IPS-20b (cell line): ENCODE data around the gene DOCK4.
"Not testable (repeated sequence)": the region's sequence is repeated elsewhere in the genome, so short reads cannot be mapped to it uniquely, and the experiment has no call there.

ENCODE experiments used
- H3K27ac ChIP-seq: one replicate; pipeline ENCODE4 v1.5.1; 2013; ENCODE audit warnings: low read length
- H3K27me3 ChIP-seq: 2 replicates; pipeline ENCODE4 v1.6.1; 2013; ENCODE audit warnings: mild to moderate bottlenecking, low read length, inconsistent platforms; ENCODE audit not compliant: insufficient read depth
- H3K36me3 ChIP-seq: 2 replicates; pipeline ENCODE4 v1.6.1; 2013; ENCODE audit warnings: low read depth, mild to moderate bottlenecking, inconsistent platforms, low read length, moderate library complexity; ENCODE audit not compliant: insufficient read depth
- H3K4me1 ChIP-seq: 2 replicates; pipeline ENCODE4 v1.6.1; 2013; ENCODE audit warnings: mild to moderate bottlenecking, control low read depth, inconsistent platforms, low read length, moderate library complexity; ENCODE audit not compliant: insufficient read depth
- H3K4me3 ChIP-seq: 2 replicates; pipeline ENCODE4 v1.5.1; 2013; ENCODE audit warnings: mild to moderate bottlenecking, low read length, inconsistent platforms
- H3K9ac ChIP-seq: 2 replicates; pipeline ENCODE4 v1.6.1; 2013; ENCODE audit warnings: low read depth, mild to moderate bottlenecking, inconsistent platforms, low read length, moderate library complexity
- H3K9me3 ChIP-seq: 2 replicates; pipeline ENCODE4 v1.6.1; 2013; ENCODE audit warnings: mild to moderate bottlenecking, low read depth, low read length, inconsistent platforms; ENCODE audit not compliant: insufficient read depth

The DOCK4 gene

DNA sequence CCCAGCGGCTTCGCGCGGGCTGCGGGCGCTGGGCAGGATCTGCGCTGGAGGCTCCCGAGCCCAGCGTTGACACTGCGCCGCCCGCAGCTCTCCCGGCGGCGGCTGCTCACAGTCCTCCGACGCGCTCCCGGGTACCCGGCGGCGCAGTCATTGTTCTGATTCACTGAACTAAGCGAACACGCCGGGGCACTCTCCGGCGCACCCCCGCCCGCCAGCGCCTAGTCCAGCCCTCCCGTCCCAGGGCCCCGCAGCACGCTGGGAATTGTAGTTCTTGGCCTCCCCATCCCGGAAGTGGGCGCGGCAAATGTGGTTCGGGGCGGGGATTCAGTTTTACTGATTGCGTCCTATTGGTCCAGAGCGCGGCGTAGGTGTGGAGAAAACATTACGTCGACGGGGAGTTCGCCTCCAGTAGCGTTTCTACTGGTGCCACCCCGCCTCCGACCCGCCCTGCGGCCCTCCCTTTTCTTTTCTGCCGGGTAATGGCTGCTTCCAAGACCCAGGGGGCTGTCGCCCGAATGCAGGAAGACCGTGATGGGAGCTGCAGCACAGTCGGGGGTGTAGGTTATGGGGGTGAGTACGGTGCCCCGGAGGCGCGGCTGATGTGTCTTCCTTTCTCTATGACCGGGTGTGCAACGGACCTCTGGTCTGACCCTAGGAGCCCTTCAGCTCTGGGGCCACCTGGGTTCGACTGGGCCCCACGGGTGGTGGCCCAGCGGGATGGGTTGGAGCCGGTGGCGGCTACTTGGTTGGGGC is at the start of gene DOCK4, which contains the start of gene ZNF277:
DOCK4 (minus strand) TSS at position 162 of the 753 bp plus-strand sequence. CDS start 261 bp downstream, outside the sequence.
ZNF277 (plus strand) TSS at position 458 of the 753 bp plus-strand sequence; CDS start at position 480, 22 bp downstream.
- Histone ChIP-seq H3K9ac (peak within 1 kb of the TSS; percentile 91; the same call in 1 of the 2 replicates), H3K27me3 (no peaks in the 10 kb centered on the region; the same call in 1 of the 2 replicates), H3K4me3 (peak within 1 kb of the TSS; percentile 95), H3K36me3 (no peaks in the 10 kb centered on the region), H3K9me3 (no peaks in the 10 kb centered on the region), H3K4me1 (peaks cover 9% of the 10 kb centered on the region; the same call in 1 of the 2 replicates), H3K27ac (peak within 1 kb of the TSS; percentile 86)

GRCh38 chr7:112255388-112255720 is 49.2 kb upstream of the DOCK4 start:
- H3K4me1 ChIP-seq: peaks cover 58% of the 10 kb centered on the region

GRCh38 chr7:112254709-112255387 is 48.6 kb upstream of the DOCK4 start:
- Histone ChIP-seq H3K4me1 (peaks cover 59% of the 10 kb centered on the region), H3K9me3 (no peaks in the 10 kb centered on the region), H3K27me3 (peaks cover 24% of the 10 kb centered on the region), H3K9ac (no peak overlapping the region), H3K36me3 (no peaks in the 10 kb centered on the region), H3K4me3 (no peak overlapping the region), H3K27ac (no peak overlapping the region)

More at GRCh38 chr7:112255388-112255720, 49.2 kb upstream of the DOCK4 start:
- Histone ChIP-seq H3K27ac (no peak overlapping the region), H3K27me3 (peaks cover 23% of the 10 kb centered on the region), H3K9ac (no peak overlapping the region), H3K9me3 (no peaks in the 10 kb centered on the region), H3K36me3 (no peaks in the 10 kb centered on the region), H3K4me3 (no peak overlapping the region)

GRCh38 chr7:112254156-112254555 is 48.0 kb upstream of the DOCK4 start:
- H3K36me3 ChIP-seq: no peaks in the 10 kb centered on the region
- H3K27me3 ChIP-seq: peaks cover 28% of the 10 kb centered on the region
- peaks cover 62% of the 10 kb centered on the region for H3K4me1 ChIP-seq
- H3K9ac ChIP-seq: no peak overlapping the region
- H3K9me3 ChIP-seq: no peaks in the 10 kb centered on the region
- H3K27ac ChIP-seq: no peak overlapping the region
- H3K4me3 ChIP-seq: no peak overlapping the region

DNA sequence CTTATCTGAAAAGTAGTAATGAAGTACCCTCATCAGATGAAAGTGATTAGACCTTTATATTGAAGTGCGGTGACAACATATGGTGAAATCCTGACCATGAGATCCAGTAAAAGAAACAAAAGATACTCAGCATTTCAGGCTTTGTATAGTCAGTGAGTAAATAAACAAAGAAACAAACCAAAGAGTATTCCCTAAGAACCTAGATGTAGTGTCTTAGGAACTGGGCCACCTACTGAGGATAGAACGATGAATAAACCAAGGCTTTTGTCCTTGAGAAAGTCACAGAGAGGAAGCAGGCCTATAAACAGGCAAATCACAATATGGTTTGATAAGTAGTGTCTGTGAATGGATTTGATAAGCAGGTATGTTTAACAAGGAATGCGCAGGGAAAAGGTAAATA is 46.5 kb upstream of the DOCK4 start:
- Histone ChIP-seq H3K27me3 (peaks cover 43% of the 10 kb centered on the region), H3K4me1 (peaks cover 68% of the 10 kb centered on the region), H3K9me3 (no peaks in the 10 kb centered on the region), H3K36me3 (no peaks in the 10 kb centered on the region), H3K9ac (no peak overlapping the region), H3K4me3 (peak overlapping the region; percentile 13; the same call in 1 of the 2 replicates), H3K27ac (no peak overlapping the region)

DNA sequence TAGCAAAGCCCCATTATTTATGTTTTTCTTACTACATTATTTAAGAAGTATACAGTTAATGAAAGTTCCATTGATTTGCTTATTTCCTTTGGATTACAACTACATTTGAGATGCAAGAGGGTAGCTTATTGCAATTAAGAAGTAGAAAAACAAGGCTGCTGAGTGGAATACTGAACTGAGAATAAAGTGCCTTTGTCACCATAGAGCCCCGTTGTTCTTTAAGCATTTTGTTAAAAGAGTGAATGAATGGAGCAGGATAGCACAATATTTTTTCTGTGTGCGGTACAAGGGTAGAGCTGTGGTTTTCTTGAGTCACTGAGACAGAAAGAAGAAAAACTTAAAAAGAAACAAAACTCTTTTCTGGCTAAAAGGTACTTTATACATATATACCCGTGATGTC is 45.9 kb upstream of the DOCK4 start:
- Histone ChIP-seq H3K4me3 (peak overlapping the region; percentile 13; the same call in 1 of the 2 replicates), H3K9me3 (no peaks in the 10 kb centered on the region), H3K36me3 (no peaks in the 10 kb centered on the region), H3K9ac (no peak overlapping the region), H3K27ac (no peak overlapping the region), H3K27me3 (peaks cover 45% of the 10 kb centered on the region), H3K4me1 (peaks cover 68% of the 10 kb centered on the region)

DNA sequence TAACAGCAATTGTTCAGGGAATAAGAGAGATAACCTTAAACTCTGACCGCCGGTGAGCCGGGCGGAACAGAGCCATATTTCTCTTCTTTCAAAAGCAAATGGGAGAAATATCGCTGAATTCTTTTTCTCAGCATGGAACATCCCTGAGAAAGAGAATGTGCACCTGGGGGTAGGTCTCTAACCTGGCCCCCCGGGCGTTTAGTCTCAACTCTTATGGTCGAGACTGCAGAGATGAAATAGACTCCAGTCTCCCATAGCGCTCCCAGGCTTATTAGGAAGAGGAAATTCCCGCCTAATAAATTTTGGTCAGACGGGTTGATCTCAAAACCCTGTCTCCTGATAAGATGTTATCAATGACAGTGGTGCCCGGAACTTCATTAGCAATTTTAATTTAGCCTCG is 43.8 kb upstream of the DOCK4 start:
- not testable (repeated sequence) for H3K36me3 ChIP-seq, H3K9me3 ChIP-seq, H3K27ac ChIP-seq, H3K9ac ChIP-seq
- Histone ChIP-seq H3K4me3 (peak overlapping the region; percentile 56; the same call in 1 of the 2 replicates), H3K4me1 (peaks cover 55% of the 10 kb centered on the region), H3K27me3 (peaks cover 51% of the 10 kb centered on the region)

DNA sequence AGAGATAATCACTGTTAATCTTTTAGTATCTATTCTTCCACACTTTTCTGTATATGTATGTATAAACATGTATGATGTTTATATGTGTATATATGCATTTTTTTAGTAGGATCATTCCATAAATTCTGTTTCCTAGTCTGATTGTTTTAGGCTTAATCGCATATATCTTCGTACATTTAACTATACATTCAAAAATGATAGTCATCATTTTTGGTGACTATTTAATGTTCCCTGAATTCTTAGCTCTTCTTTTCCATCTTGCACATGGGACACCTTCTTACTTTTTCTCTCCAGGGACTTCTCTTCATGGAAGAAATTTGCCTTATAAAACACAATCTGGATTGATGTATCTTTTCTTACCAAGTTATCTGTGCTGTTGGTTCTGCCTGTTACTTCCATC is 42.4 kb upstream of the DOCK4 start:
- H3K9ac ChIP-seq: no peak overlapping the region
- no peak overlapping the region for H3K4me3 ChIP-seq
- peaks cover 42% of the 10 kb centered on the region for H3K4me1 ChIP-seq
- H3K27me3 ChIP-seq: peaks cover 51% of the 10 kb centered on the region
- no peak overlapping the region for H3K27ac ChIP-seq
- no peaks in the 10 kb centered on the region for H3K36me3 ChIP-seq
- H3K9me3 ChIP-seq: no peaks in the 10 kb centered on the region

GRCh38 chr7:112238852-112239610 is 32.8 kb upstream of the DOCK4 start:
- no peak overlapping the region for H3K4me3 ChIP-seq
- H3K27me3 ChIP-seq: no peaks in the 10 kb centered on the region
- no peak overlapping the region for H3K9ac ChIP-seq
- H3K9me3 ChIP-seq: no peaks in the 10 kb centered on the region
- H3K36me3 ChIP-seq: no peaks in the 10 kb centered on the region
- no peaks in the 10 kb centered on the region for H3K4me1 ChIP-seq
- H3K27ac ChIP-seq: no peak overlapping the region

DNA sequence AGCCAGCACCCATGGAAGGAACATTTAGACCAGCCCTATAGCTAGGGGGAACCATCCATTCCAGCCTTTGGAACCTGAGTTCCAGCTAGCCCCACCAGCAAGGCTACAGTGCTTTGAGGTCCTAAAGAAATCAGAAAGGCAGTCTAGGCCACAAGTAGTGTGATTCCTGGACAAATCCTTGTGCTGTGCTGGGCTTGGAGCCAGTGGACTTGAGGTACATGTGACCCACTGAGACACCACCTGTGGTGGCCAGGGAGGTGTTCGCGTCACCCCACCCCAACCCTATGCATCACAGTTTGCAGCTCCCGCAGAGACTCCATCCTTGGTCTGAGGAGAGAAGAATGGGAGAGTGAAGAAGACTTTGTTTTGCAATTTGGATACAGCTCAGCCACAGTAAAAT is 32.1 kb upstream of the DOCK4 start:
- H3K4me3 ChIP-seq: no peak overlapping the region
- no peaks in the 10 kb centered on the region for H3K4me1 ChIP-seq
- no peaks in the 10 kb centered on the region for H3K27me3 ChIP-seq
- H3K9me3 ChIP-seq: no peaks in the 10 kb centered on the region
- no peak overlapping the region for H3K27ac ChIP-seq
- no peak overlapping the region for H3K9ac ChIP-seq
- H3K36me3 ChIP-seq: no peaks in the 10 kb centered on the region

- Histone ChIP-seq H3K4me1 (no peaks in the 10 kb centered on the region), H3K9me3 (no peaks in the 10 kb centered on the region), H3K27ac (no peak overlapping the region), H3K9ac (no peak overlapping the region), H3K36me3 (no peaks in the 10 kb centered on the region), H3K4me3 (no peak overlapping the region), H3K27me3 (no peaks in the 10 kb centered on the region)
Observed at GRCh38 chr7:112236597-112236996, 30.4 kb upstream of the DOCK4 start.
